Neural cell (in vitro differentiated cells): Measurements from ENCODE around the gene RAPGEF4. TPM values are rescaled to one million over a fixed set of nuclear protein-coding genes. Genes with fewer than 3 reads are reported as not detected.

ENCODE experiments used
- H2AFZ ChIP-seq: fragments of 200-600, 300-800 bp; sonication (generic), shearing (Covaris generic); 2 replicates; pipeline ENCODE4 v1.6.0; 2014; ENCODE audit warnings: low read depth, mild to moderate bottlenecking, antibody characterized with exemption, low read length, moderate library complexity
- H3F3A ChIP-seq: fragments of 200-600 bp; shearing (Covaris generic); 2 replicates; pipeline ENCODE4 v1.6.1; 2016; ENCODE audit warnings: mild to moderate bottlenecking, moderate library complexity, mixed read lengths, antibody characterized with exemption, low read length; ENCODE audit not compliant: insufficient read depth, poor library complexity, severe bottlenecking
- H3K27ac ChIP-seq: fragments of 200-600, 300-800 bp; sonication (generic), shearing (Covaris generic); 2 replicates; pipeline ENCODE4 v1.5.1; 2014; ENCODE audit warnings: mild to moderate bottlenecking, low read length, moderate library complexity
- H3K27me3 ChIP-seq: fragments of 300-800, 200-600 bp; sonication (generic), shearing (Covaris generic); 2 replicates; pipeline ENCODE4 v1.6.0; 2014; ENCODE audit warnings: mild to moderate bottlenecking, low read depth, low read length, moderate library complexity; ENCODE audit not compliant: insufficient read depth
- H3K36me3 ChIP-seq: fragments of 300-800, 200-600 bp; sonication (generic), shearing (Covaris generic); 2 replicates; pipeline ENCODE4 v1.5.1; 2014; ENCODE audit warnings: mild to moderate bottlenecking, antibody characterized with exemption, low read length, moderate library complexity; ENCODE audit not compliant: insufficient read depth
- H3K4me2 ChIP-seq: fragments of 300-800, 200-600 bp; sonication (generic), shearing (Covaris generic); 2 replicates; pipeline ENCODE4 v1.6.0; 2014; ENCODE audit warnings: mild to moderate bottlenecking, low read length
- H3K4me3 ChIP-seq: fragments of 300-800, 200-600 bp; sonication (generic), shearing (Covaris generic); 2 replicates; pipeline ENCODE4 v1.5.1; 2014; ENCODE audit warnings: mild to moderate bottlenecking, low read length, moderate library complexity
- H3K79me2 ChIP-seq: fragments of 200-600 bp; shearing (Covaris generic); replicated peaks from 2 replicates; pipeline ENCODE4 v1.6.0; 2014; ENCODE audit warnings: mild to moderate bottlenecking, low read length, moderate library complexity; ENCODE audit not compliant: insufficient read depth
- H3K9ac ChIP-seq: fragments of 300-800, 200-600 bp; sonication (generic), shearing (Covaris generic); 2 replicates; pipeline ENCODE4 v1.6.1; 2016; ENCODE audit warnings: mild to moderate bottlenecking, low read length, mixed read lengths
- H3K9me2 ChIP-seq: fragments of 200-600 bp; shearing (Covaris generic); 2 replicates; pipeline ENCODE4 v1.6.1; 2016; ENCODE audit warnings: mild to moderate bottlenecking, low read length, mixed read lengths; ENCODE audit not compliant: insufficient read depth
- H3K9me3 ChIP-seq: fragments of 200-600, 300-800 bp; sonication (generic), shearing (Covaris generic); 2 replicates; pipeline ENCODE4 v1.6.1; 2016; ENCODE audit warnings: mild to moderate bottlenecking, mixed run types, low read length, moderate library complexity, mixed read lengths
- H4K20me1 ChIP-seq: fragments of 200-600 bp; shearing (Covaris generic); 2 replicates; pipeline ENCODE4 v1.6.1; 2016; ENCODE audit warnings: mild to moderate bottlenecking, mixed run types; ENCODE audit not compliant: insufficient read depth
- CTCF ChIP-seq: fragments of 450-650 bp; IDR thresholded peaks from 2 replicates; pipeline ENCODE4 v1.5.1; 2014; ENCODE audit warnings: antibody characterized with exemption, mild to moderate bottlenecking, moderate library complexity; ENCODE audit not compliant: poor library complexity, severe bottlenecking
- EP300 ChIP-seq: fragments of 450-650 bp; conservative IDR thresholded peaks from 2 replicates; pipeline ENCODE4 v1.6.1; 2014; ENCODE audit warnings: antibody characterized with exemption, mild to moderate bottlenecking, moderate library complexity; ENCODE audit not compliant: poor library complexity, severe bottlenecking
- EZH2 ChIP-seq: fragments of 200-600, 300-800 bp; shearing (Covaris generic), sonication (generic); IDR thresholded peaks from 2 replicates; pipeline ENCODE4 v1.6.1; 2014; ENCODE audit warnings: antibody characterized with exemption, low read length, borderline replicate concordance, mild to moderate bottlenecking; ENCODE audit not compliant: insufficient read depth, poor library complexity, severe bottlenecking
- POLR2AphosphoS5 ChIP-seq: IDR thresholded peaks from 2 replicates; pipeline ENCODE4 v1.6.1; 2012
- RAD21 ChIP-seq: fragments of 450-650 bp; conservative IDR thresholded peaks from 2 replicates; pipeline ENCODE4 v1.6.1; 2014; ENCODE audit warnings: antibody characterized with exemption, mild to moderate bottlenecking, moderate library complexity
- REST ChIP-seq: IDR thresholded peaks from 2 replicates; pipeline ENCODE4 v1.6.1; 2012; ENCODE audit warnings: borderline replicate concordance
- TAF1 ChIP-seq: IDR thresholded peaks from 2 replicates; pipeline ENCODE4 v1.6.1; 2012; ENCODE audit warnings: low read depth
- polyA plus RNA-seq: library from polyadenylated mRNA; depleted of rRNA; stranded (reverse); fragments of >200 nt; gene quantifications from 2 replicates; pipeline ENCODE4 v1.2.3, GENCODE V29; 2014

RAPGEF4 gene
- polyA plus RNA-seq, 1 donor from 2014 or later, result 10.4 TPM

GRCh38 chr2:172769879-172770278 is 34.2 kb downstream of the RAPGEF4 start:
- Histone ChIP-seq H3K9me2 (no peaks in the 10 kb centered on the region), H3K4me3 (no peak overlapping the region), H3K79me2 (no peaks in the 10 kb centered on the region), H2AFZ (no peak overlapping the region), H3K27me3 (no peaks in the 10 kb centered on the region), H3F3A (no peaks in the 10 kb centered on the region), H3K27ac (no peak overlapping the region), H3K9me3 (no peaks in the 10 kb centered on the region), H3K4me2 (no peak overlapping the region), H4K20me1 (no peaks in the 10 kb centered on the region), H3K36me3 (no peaks in the 10 kb centered on the region), H3K9ac (no peak overlapping the region)
- no peak for TF ChIP-seq RAD21

DNA sequence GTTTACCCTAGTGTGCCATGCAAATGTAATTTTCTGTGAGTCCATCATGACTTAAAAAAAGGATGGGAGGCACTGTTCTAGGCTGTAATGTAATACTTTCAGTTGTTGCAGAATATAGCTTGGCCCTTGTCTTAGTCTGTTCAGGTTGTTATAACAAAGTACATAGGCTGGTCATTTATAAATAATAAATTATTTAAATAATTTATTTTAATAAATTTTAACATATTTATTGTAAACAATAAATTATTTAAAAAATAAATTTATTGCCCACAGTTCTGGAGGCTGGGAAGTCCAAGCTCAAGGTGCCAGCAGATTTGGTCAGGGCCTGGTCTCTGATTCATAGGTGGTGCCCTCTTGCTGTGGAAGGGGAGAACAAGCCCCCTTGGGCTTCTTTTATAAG is 35.2 kb downstream of the RAPGEF4 start:
- H2AFZ ChIP-seq, result no peak overlapping the region
- TF ChIP-seq RAD21, result no peak

DNA sequence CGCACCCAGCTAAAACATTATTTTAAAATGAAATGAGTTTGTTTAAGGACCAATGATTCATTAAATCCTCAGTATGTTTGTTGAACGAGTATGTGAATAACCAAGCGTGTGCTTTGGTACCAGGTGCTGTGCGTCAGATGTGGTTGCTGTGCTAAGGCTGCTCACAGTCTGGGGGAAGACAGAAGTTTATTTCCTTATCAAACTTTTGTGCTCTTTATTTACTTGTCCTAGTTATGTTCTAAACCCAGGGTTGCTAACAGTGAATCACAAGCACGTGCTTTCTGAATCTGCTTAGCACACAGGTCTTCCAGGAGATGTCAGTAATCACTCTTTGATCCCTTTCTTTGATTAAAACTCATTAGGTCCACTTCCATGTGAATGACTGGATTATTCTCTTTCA is 37.0 kb downstream of the RAPGEF4 start:
- TF ChIP-seq EP300, result no peak
- no peak for TF ChIP-seq RAD21
- no peak for TF ChIP-seq REST
- H3K79me2 ChIP-seq, result no peaks in the 10 kb centered on the region
- H3F3A ChIP-seq, result no peaks in the 10 kb centered on the region
- no peaks in the 10 kb centered on the region for H3K9me3 ChIP-seq
- no peak overlapping the region for H3K9ac ChIP-seq
- H3K36me3 ChIP-seq, result no peaks in the 10 kb centered on the region
- no peak overlapping the region for H3K27ac ChIP-seq
- H4K20me1 ChIP-seq, result no peaks in the 10 kb centered on the region
- no peaks in the 10 kb centered on the region for H3K27me3 ChIP-seq
- no peak overlapping the region for H3K4me3 ChIP-seq
- H3K4me2 ChIP-seq, result no peak overlapping the region
- no peaks in the 10 kb centered on the region for H3K9me2 ChIP-seq
- H2AFZ ChIP-seq, result no peak overlapping the region

More for the DNA sequence above, 35.2 kb downstream of the RAPGEF4 start:
- Histone ChIP-seq H4K20me1 (no peaks in the 10 kb centered on the region), H3K27ac (no peak overlapping the region), H3K9me3 (no peaks in the 10 kb centered on the region), H3F3A (no peaks in the 10 kb centered on the region), H3K27me3 (no peaks in the 10 kb centered on the region), H3K4me3 (no peak overlapping the region), H3K4me2 (no peak overlapping the region), H3K9ac (no peak overlapping the region), H3K79me2 (no peaks in the 10 kb centered on the region), H3K9me2 (no peaks in the 10 kb centered on the region), H3K36me3 (no peaks in the 10 kb centered on the region)

- Histone ChIP-seq H3K4me2 (no peak overlapping the region), H3K36me3 (no peaks in the 10 kb centered on the region), H3K27ac (no peak overlapping the region), H3K9ac (no peak overlapping the region), H4K20me1 (no peaks in the 10 kb centered on the region), H3K79me2 (no peaks in the 10 kb centered on the region), H3K27me3 (no peaks in the 10 kb centered on the region), H2AFZ (no peak overlapping the region), H3K9me3 (no peaks in the 10 kb centered on the region), H3F3A (no peaks in the 10 kb centered on the region), H3K9me2 (no peaks in the 10 kb centered on the region), H3K4me3 (no peak overlapping the region)
- no peak for TF ChIP-seq POLR2AphosphoS5
- no peak for TF ChIP-seq TAF1
- TF ChIP-seq CTCF, result no peak
- no peak for TF ChIP-seq EZH2
- no peak for TF ChIP-seq EP300
Observed at GRCh38 chr2:172774302-172774701, 38.7 kb downstream of the RAPGEF4 start.
